ENCODE measurements around the gene CMKLR1. TPM values are rescaled to one million over a fixed set of nuclear protein-coding genes. Genes with fewer than 3 reads are reported as not detected.
A peak's percentile ranks its signal among the peaks of the same experiment; 100 is the strongest.

CMKLR1 gene
- total RNA-seq, 1 donor from 2014 or later: not detected

DNA sequence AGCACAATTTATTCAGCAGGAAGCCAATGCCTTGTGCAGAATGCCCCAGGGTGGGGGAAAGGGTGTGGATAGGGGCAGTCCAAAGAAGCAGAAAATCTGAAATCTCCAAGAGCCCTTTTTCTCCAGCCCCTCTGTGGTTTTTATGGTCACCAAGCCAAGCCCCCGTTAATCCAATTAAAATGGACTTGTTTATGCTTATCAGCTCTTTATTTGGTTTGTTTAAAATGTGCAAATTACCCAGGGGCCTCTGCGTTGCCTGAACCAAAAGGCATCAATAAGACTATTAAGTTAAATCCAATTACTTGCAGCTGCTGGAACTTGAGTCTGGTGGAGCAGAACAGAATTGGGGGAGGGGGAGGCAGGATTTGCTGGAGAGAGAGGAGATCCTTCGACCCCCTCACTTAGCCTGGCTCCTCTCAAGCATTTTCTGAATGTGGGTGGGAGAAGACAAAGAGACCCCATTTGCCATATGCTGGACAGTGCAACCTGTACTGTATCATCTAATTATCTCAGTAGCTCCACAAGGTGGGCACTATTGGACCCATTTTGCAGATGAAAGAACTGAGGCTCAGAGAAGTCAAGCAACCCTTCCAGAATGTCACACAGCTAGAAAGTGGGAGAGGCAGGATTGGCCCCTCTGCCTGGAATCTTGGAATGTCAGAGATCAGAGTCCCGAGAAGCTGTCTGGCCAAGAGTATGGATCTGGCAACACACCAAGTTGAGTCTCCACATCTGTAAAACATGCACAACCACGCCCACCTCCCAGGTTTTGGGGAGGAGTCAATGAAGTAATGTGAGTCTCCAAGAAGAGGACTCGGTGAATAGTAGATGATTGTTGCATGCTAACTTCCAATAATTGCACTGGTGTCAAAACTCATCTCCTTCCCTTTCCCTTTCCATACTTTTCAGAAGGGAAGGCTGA is 66.9 kb downstream of the CMKLR1 start:
- no peaks in the 10 kb centered on the region for H3K79me2 ChIP-seq (ENCODE audit: low read depth)
- H3K27me3 ChIP-seq: no peaks in the 10 kb centered on the region
- no peak overlapping the region for H3K9ac ChIP-seq
- H3K9me3 ChIP-seq (ENCODE audit: low read depth): no peaks in the 10 kb centered on the region
- H3K4me2 ChIP-seq: peak overlapping the region; percentile 44
- Mint-ChIP-seq H3K27me3 (ENCODE audit: insufficient read depth, low read depth) (peaks cover 15% of the 10 kb centered on the region), H3K36me3 (no peaks in the 10 kb centered on the region), H3K4me1 (peaks cover 47% of the 10 kb centered on the region), H3K27ac (no peak overlapping the region), H3K4me3 (peak overlapping the region; percentile 72), H3K9me3 (peaks cover 17% of the 10 kb centered on the region)
- DNase-seq (ENCODE audit: low spot score): peak; percentile 71
- no peak overlapping the region for H2AFZ ChIP-seq (replicated peaks)
- TF ChIP-seq EZH2phosphoT487 (IDR thresholded peaks at IDR 0.05) (peak; percentile 91), EZH2 (IDR thresholded peaks at IDR 0.05) (no peak)
- TF ChIP-seq, protein P1, sequence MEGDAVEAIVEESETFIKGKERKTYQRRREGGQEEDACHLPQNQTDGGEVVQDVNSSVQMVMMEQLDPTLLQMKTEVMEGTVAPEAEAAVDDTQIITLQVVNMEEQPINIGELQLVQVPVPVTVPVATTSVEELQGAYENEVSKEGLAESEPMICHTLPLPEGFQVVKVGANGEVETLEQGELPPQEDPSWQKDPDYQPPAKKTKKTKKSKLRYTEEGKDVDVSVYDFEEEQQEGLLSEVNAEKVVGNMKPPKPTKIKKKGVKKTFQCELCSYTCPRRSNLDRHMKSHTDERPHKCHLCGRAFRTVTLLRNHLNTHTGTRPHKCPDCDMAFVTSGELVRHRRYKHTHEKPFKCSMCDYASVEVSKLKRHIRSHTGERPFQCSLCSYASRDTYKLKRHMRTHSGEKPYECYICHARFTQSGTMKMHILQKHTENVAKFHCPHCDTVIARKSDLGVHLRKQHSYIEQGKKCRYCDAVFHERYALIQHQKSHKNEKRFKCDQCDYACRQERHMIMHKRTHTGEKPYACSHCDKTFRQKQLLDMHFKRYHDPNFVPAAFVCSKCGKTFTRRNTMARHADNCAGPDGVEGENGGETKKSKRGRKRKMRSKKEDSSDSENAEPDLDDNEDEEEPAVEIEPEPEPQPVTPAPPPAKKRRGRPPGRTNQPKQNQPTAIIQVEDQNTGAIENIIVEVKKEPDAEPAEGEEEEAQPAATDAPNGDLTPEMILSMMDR (IDR thresholded peaks at IDR 0.05): no peak
- peaks cover 32% of the 10 kb centered on the region for H3K4me1 ChIP-seq
- H3K4me3 ChIP-seq: no peak overlapping the region
- H3K27ac ChIP-seq: no peak overlapping the region
- peaks cover 10% of the 10 kb centered on the region for H4K20me1 ChIP-seq (ENCODE audit: low read depth)
- no peaks in the 10 kb centered on the region for H3F3A ChIP-seq (ENCODE audit: low read depth)
- no peaks in the 10 kb centered on the region for H3K36me3 ChIP-seq

- Mint-ChIP-seq H3K4me1 (peaks cover 47% of the 10 kb centered on the region), H3K36me3 (no peaks in the 10 kb centered on the region), H3K27me3 (ENCODE audit: insufficient read depth, low read depth) (peaks cover 15% of the 10 kb centered on the region), H3K27ac (peak overlapping the region; percentile 27), H3K9me3 (peaks cover 20% of the 10 kb centered on the region), H3K4me3 (no peak overlapping the region)
- Histone ChIP-seq H3K9ac (no peak overlapping the region), H3K4me2 (no peak overlapping the region), H2AFZ (replicated peaks) (no peak overlapping the region), H3K27ac (no peak overlapping the region), H3K79me2 (ENCODE audit: low read depth) (no peaks in the 10 kb centered on the region), H3K4me1 (peaks cover 32% of the 10 kb centered on the region), H3K36me3 (no peaks in the 10 kb centered on the region), H3K9me3 (ENCODE audit: low read depth) (no peaks in the 10 kb centered on the region), H3K4me3 (no peak overlapping the region), H3F3A (ENCODE audit: low read depth) (no peaks in the 10 kb centered on the region), H3K27me3 (no peaks in the 10 kb centered on the region), H4K20me1 (ENCODE audit: low read depth) (peaks cover 10% of the 10 kb centered on the region)
- no peak for DNase-seq (ENCODE audit: low spot score)
- TF ChIP-seq EZH2phosphoT487 (IDR thresholded peaks at IDR 0.05) (no peak), EZH2 (IDR thresholded peaks at IDR 0.05) (no peak)
- TF ChIP-seq, protein P1 (IDR thresholded peaks at IDR 0.05): no peak
Observed at GRCh38 chr12:108270849-108271143, 68.3 kb downstream of the CMKLR1 start.

GRCh38 chr12:108270035-108270848 is 68.9 kb downstream of the CMKLR1 start:
- H3K4me1 ChIP-seq: peaks cover 32% of the 10 kb centered on the region
- peak overlapping the region; percentile 33 for H3K4me3 Mint-ChIP-seq
- no peaks in the 10 kb centered on the region for H3K79me2 ChIP-seq (ENCODE audit: low read depth)
- peaks cover 10% of the 10 kb centered on the region for H4K20me1 ChIP-seq (ENCODE audit: low read depth)
- H3K4me1 Mint-ChIP-seq: peaks cover 42% of the 10 kb centered on the region
- H3K36me3 Mint-ChIP-seq: no peaks in the 10 kb centered on the region
- TF ChIP-seq, protein P1 (IDR thresholded peaks at IDR 0.05): no peak
- TF ChIP-seq EZH2phosphoT487 (IDR thresholded peaks at IDR 0.05): no peak
- TF ChIP-seq EZH2 (IDR thresholded peaks at IDR 0.05): no peak
- no peaks in the 10 kb centered on the region for H3K36me3 ChIP-seq
- H3K4me2 ChIP-seq: no peak overlapping the region
- no peak overlapping the region for H3K4me3 ChIP-seq
- no peak overlapping the region for H3K27ac ChIP-seq
- H3K27me3 ChIP-seq: no peaks in the 10 kb centered on the region
- peaks cover 15% of the 10 kb centered on the region for H3K27me3 Mint-ChIP-seq (ENCODE audit: insufficient read depth, low read depth)
- peak overlapping the region; percentile 27 for H3K27ac Mint-ChIP-seq
- H2AFZ ChIP-seq (replicated peaks): no peak overlapping the region
- H3F3A ChIP-seq (ENCODE audit: low read depth): no peaks in the 10 kb centered on the region
- no peak overlapping the region for H3K9ac ChIP-seq
- no peak for DNase-seq (ENCODE audit: low spot score)
- no peaks in the 10 kb centered on the region for H3K9me3 ChIP-seq (ENCODE audit: low read depth)
- peaks cover 20% of the 10 kb centered on the region for H3K9me3 Mint-ChIP-seq

All from neural progenitor cell (in vitro differentiated cells).